Neural crest cell (in vitro differentiated cells): ENCODE data around the gene WASHC2A. TPM values are rescaled to one million over a fixed set of nuclear protein-coding genes. Genes with fewer than 3 reads are reported as not detected.
"Not testable (repeated sequence)": the region's sequence is repeated elsewhere in the genome, so short reads cannot be mapped to it uniquely, and the experiment has no call there.

ENCODE experiments used
- DNase-seq: peaks from one replicate; pipeline ENCODE4 v3.0.0; 2021; ENCODE audit warnings: low read depth, mixed read lengths, low spot score
- H3K27ac Mint-ChIP-seq: one replicate; pipeline ENCODE4 v1.8.0; 2021; ENCODE audit warnings: mild to moderate bottlenecking, mixed read lengths; ENCODE audit not compliant: unreplicated experiment
- H3K27me3 Mint-ChIP-seq: 2 replicates; pipeline ENCODE4 v1.8.0; 2021; ENCODE audit warnings: low read depth, mild to moderate bottlenecking, mixed read lengths
- H3K36me3 Mint-ChIP-seq: 2 replicates; pipeline ENCODE4 v1.8.0; 2021; ENCODE audit warnings: low read depth, mild to moderate bottlenecking, mixed read lengths
- H3K4me1 Mint-ChIP-seq: 2 replicates; pipeline ENCODE4 v1.8.0; 2021; ENCODE audit warnings: mixed read lengths
- H3K4me3 Mint-ChIP-seq: one replicate; pipeline ENCODE4 v1.8.0; 2021; ENCODE audit warnings: mild to moderate bottlenecking, mixed read lengths
- H3K9me3 Mint-ChIP-seq: 2 replicates; pipeline ENCODE4 v1.8.0; 2021; ENCODE audit warnings: mixed read lengths
- CTCF ChIP-seq: fragments of 200-600 bp; sonication (generic); conservative IDR thresholded peaks from 2 replicates; pipeline ENCODE4 v1.5.0; 2021; ENCODE audit warnings: antibody characterized with exemption, mild to moderate bottlenecking
- total RNA-seq: library from RNA; stranded (reverse); gene quantifications from 2 replicates; pipeline ENCODE4 v1.2.1, GENCODE V29; 2021

The WASHC2A gene
- total RNA-seq, 1 donor from 2014 or later, result 38.5 TPM

GRCh38 chr10:50152792-50153272 is 85.1 kb downstream of the WASHC2A start:
- Mint-ChIP-seq H3K4me3 (no peak overlapping the region), H3K36me3 (no peaks in the 10 kb centered on the region), H3K9me3 (no peaks in the 10 kb centered on the region), H3K27ac (no peak overlapping the region), H3K4me1 (no peaks in the 10 kb centered on the region), H3K27me3 (peaks cover 5% of the 10 kb centered on the region)
- no peak for TF ChIP-seq CTCF
- no peak for DNase-seq

GRCh38 chr10:50157868-50158267 is 90.1 kb downstream of the WASHC2A start:
- H3K9me3 Mint-ChIP-seq, H3K36me3 Mint-ChIP-seq, H3K27ac Mint-ChIP-seq, DNase-seq, H3K4me3 Mint-ChIP-seq, H3K4me1 Mint-ChIP-seq: not testable (repeated sequence)
- H3K27me3 Mint-ChIP-seq, result peaks cover 21% of the 10 kb centered on the region

- H3K4me1 Mint-ChIP-seq, H3K4me3 Mint-ChIP-seq, H3K9me3 Mint-ChIP-seq, DNase-seq, H3K27ac Mint-ChIP-seq, H3K36me3 Mint-ChIP-seq: not testable (repeated sequence)
- H3K27me3 Mint-ChIP-seq, result peaks cover 16% of the 10 kb centered on the region
These were observed 92.1 kb downstream of the WASHC2A start for GRCh38 chr10:50159856-50160255.

GRCh38 chr10:50165038-50165437 is 97.3 kb downstream of the WASHC2A start:
- H3K27ac Mint-ChIP-seq, H3K27me3 Mint-ChIP-seq, H3K36me3 Mint-ChIP-seq, DNase-seq, H3K9me3 Mint-ChIP-seq, H3K4me1 Mint-ChIP-seq, H3K4me3 Mint-ChIP-seq: not testable (repeated sequence)

GRCh38 chr10:50167833-50168232 is 100.1 kb downstream of the WASHC2A start:
- H3K36me3 Mint-ChIP-seq, H3K4me1 Mint-ChIP-seq, DNase-seq, H3K9me3 Mint-ChIP-seq, H3K27me3 Mint-ChIP-seq, H3K4me3 Mint-ChIP-seq, H3K27ac Mint-ChIP-seq: not testable (repeated sequence)

- not testable (repeated sequence) for H3K4me1 Mint-ChIP-seq, H3K36me3 Mint-ChIP-seq, H3K4me3 Mint-ChIP-seq, H3K9me3 Mint-ChIP-seq, H3K27me3 Mint-ChIP-seq, H3K27ac Mint-ChIP-seq, DNase-seq
These were observed 101.8 kb downstream of the WASHC2A start for GRCh38 chr10:50169506-50169905.

- DNase-seq, H3K36me3 Mint-ChIP-seq, H3K4me3 Mint-ChIP-seq, H3K27ac Mint-ChIP-seq, H3K9me3 Mint-ChIP-seq, H3K27me3 Mint-ChIP-seq, H3K4me1 Mint-ChIP-seq: not testable (repeated sequence)
These were observed 107.2 kb downstream of the WASHC2A start for GRCh38 chr10:50174788-50175525.

Other genes starting within 250 kb of the WASHC2A start
- gene PARG, start 125.9 kb upstream of the WASHC2A start, total RNA-seq, result 51.2 and 54.2 TPM in 2 replicates
- 17.1 and 19.5 TPM in 2 replicates for gene TIMM23B, start 125.9 kb upstream of the WASHC2A start, total RNA-seq
- 16.4 and 18.1 TPM in 2 replicates for gene AGAP6, start 79.5 kb upstream of the WASHC2A start, total RNA-seq
- 5.9 and 6.9 TPM in 2 replicates for gene ASAH2, start 183.6 kb downstream of the WASHC2A start, total RNA-seq